DMS114 treated with DMSO at 0.1 percent for 48 hours (cell line): Measurements from ENCODE around the gene SLC9C1.

ENCODE experiments used
- DNase-seq: peaks from one replicate; lab custom pipeline; 2025; ENCODE audit not compliant: unreplicated experiment; lab: John Stamatoyannopoulos, UW

SLC9C1 gene

DNA sequence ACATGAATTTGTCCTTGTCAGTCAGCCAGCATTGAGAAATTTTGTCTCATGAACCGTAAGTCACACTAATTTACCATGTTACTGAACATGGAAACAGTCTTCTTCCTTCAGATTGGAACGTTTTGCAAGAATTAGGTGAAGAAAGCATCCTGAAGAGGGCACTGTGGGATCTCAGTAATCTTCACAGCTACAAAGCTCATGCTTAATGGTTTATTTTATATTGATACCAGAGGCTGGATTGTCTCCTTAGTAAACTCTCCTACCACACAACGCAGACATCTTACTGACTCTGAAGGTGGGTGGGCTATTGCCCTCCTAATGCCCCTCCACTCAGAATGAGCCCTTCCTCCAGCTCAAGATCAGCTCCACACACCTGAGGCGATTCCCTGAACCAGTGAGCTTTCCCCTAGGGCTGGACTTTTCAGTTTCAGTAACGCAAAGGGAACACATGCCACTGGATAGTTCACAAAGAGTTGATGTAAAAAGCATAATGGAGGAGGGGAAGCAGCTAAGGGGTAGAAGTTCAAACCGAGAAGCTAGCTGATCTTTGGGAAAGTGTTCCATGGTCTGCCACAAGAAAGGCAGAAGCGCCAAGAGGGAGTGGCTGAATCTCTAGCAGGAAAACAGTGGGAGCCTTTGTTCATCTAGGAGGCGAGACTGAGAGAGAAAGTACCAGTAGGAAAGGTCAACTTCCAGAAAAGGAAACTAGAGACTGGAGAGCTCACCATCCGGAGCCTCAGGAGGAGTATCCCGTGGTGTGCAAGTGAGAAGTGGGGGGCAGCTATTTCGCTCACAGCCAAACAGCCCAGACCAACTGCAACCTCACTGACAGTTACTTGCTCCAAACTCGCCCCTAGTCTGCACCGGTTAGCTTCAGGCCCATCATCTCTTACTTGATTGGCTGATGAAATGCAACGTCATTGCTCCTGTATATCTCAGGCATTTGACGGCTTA is at the start of gene SLC9C1:
Gene SLC9C1, minus strand, starts transcription at position 849 of the 954 bp plus-strand sequence. CDS start 7,425 bp downstream, outside the sequence.
- DNase-seq: no peak

DNA sequence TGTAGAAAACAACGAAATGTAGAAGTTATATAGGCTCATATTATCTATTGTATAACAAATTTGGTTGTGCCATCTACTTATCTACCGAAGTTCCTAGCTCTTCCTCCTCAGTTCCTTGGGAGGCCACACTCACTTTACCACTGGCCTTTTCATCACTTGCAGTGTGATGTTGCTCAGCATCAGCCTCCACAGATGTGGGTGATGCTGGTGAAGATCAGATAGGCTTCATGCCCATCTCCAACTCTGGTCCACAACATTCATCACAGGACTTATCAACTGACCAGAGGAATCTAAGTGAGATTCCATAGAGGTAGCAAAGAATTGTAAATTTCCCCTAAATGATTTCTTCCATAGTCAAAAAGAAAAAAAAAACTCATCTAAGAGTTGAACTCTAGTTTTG is 47.4 kb upstream of the SLC9C1 start:
- DNase-seq: no peak

DNA sequence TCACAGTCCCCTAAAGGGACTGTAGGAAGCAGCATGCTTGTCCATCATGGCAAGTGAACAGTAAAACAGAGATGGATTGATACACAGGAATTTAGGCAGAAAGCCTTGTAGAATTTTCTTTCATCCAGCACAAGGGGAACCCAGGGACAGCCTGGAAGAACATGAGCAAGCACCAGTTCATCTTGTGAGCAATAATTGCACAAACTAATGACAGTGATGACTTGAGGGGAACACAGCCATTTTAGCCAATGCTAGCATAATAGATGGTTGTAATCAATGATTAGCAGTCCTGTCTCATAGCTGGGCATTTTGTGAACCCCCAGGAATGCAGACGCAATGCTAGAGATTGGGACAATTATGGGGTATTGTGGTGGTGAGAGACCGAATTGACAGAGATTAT is 45.6 kb upstream of the SLC9C1 start:
- no peak for DNase-seq

DNA sequence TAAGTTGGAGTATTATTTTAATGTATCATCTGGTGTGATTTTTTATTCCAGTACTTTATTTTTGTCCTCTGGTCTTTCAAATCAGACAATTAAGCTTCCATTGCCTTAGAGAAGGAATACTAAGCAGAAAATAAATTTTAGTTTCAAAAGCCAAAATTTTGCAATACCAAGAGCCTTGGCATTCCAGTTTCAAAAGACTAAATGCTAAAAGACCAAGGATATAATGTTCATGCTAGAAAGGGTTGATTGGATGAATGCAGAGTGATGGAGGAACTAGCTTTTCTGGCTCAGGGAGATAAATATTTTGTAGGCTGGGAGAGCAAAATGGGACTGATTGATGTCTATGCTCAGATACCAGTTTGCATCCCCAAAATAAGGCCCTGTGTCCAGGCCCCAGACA is 45.1 kb upstream of the SLC9C1 start:
- no peak for DNase-seq

DNA sequence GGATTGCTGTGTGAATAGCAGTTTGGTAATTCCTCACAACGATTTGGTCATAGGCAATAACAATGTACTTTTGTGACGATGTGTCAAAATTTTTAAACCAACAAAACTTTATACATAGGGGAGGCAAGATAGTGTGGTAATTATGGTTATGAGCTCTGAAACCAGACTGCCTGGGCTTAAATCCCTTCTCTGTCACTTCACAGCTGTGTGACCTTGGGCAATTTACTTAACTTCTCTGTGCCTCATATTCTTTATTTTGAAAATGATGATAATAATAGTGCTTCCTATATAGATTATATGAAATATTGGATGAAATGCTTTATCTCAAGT is 44.7 kb upstream of the SLC9C1 start:
- no peak for DNase-seq

DNA sequence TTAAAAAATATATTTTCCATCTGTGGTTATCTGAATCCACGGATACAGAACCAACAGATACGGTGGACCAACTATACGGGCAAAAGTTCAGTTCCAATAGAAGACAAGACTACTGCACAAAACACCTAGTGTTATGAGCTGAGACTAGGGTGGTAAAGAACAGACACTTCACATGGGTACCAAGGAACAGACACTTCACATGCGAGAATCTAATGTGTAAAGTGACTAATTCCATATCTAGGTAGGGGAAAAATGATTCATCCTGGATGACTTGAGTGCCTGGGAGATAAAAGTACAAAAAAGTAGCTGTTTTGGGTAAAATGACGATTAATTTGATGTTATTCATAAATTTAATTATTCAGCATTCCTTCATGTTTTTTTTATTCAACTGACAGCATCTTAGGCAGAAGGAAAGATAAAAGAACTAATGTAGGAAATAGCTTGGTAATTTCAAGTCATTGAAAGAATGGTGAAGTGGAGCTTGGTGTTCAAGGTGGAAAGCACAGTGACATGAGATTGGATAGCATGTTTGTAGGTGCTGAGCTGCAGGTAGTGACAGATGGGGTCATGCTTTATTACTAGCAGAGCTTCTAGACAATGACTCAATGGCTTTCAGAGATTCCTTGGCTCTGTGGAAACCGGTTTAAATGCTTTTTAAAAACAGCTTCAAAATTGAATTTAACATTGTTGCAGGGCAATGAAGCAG is 44.2 kb upstream of the SLC9C1 start:
- no peak for DNase-seq

DNA sequence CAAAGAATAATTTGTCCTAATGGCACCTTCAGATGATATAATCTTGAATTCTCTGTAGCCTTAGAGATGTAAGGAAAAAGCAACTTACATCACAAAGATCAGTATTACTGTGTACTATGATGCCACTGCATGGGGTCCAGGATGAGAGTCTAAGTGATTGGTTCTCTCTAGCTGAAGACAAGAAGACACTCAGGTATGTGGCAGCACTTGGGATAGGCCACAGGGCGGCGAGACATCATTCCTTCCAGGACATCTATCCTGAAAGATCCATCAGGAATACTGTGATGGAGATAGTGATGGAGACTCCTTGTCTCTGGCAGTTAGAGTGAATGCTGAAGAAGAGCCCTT is 41.4 kb upstream of the SLC9C1 start:
- no peak for DNase-seq

DNA sequence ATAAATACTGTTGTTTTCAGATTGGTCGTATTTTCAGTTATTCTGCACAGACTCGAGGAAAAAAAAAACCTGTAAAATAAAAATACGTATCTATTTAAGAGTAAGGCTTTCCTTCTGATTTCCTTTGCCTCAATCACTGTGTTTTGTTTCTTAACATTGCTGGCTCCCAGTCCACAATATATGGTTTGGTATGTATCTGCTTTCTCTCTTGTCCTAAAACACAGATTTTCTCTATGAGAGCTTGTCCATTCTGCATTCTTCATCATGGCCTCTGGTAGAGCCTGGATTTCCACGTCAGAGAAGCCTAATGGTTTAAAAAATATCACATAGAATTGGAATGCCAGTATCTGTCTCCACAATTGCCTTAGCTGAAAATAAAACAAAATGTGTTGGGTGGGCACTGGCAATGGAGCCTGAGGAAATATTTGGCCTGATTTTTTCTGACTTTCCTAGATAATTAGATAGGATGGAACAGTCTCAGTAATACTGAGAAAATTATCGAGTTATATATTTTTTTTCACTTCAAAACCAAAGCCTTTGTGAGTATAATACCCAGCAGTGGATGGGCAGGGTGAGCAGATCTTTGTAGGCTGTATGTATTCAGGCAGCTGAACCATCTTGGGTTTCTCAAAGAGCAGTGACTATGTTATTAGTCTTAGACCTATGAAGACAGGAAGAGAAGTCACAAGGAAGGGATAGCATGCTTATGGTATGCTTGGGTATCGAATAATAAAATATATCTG is 40.8 kb upstream of the SLC9C1 start:
- no peak for DNase-seq

DNA sequence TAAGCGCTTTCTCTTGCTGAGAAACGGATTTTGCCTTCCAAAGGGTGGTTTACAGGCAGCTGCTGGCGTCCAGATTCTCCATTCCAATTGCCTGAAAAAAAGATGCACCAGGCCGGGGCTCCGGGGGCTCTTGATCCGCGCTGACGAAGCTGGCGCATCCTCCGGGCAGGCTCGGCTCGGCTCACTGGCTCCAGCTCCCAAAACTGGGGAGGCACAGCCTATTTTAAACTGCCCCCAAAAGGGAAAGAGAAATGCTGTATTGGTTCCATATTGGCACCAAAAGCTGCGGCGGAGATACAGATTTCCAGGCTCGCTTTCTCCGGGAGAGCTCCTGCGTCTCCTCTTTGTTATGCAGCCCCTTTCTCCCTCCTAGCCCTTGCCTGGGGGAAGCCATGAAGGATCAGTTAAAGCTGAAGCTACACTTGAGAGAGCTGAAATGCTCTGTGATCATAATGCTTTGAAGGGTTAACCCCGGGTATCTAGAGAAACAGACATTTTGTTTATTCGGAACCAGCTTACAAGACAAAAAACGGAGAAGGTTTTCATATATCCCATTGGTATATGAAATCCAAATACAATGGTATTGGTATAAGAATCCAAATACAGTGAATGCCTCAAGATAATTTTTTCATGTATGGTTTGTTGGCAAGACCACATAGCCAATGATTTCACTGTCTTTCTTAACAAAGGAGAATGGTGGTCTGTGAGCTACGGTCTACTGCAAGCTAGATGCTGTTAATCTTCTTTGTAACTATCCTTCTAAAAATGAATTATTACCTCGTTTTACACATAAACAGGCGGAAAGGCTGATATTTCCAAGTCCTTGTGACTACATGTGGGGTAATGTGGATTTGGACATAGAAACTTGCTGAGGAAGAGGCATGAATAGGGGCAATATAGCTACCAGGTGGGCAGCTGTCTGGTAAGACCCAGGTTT is 39.6 kb upstream of the SLC9C1 start:
- DNase-seq: no peak

DNA sequence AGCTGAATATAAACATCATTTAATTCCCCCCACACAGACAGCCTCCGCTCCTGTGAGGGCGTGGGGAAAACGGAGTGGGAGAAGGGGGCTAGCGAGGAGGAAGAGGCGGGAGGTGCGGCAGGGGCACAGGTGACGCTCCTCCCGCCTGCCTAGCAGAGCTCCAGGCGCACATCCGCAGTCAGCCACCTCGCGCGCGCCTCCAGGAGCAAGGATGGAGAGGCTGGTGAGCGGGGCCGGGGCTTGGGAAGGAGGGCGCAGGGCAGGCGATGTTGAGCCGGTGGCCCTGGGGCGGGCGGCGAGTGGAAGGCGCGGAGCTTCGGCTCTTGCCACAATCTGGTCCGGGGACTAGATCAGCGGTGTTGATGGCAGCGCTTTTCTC is 39.0 kb upstream of the SLC9C1 start, which contains the start of gene CD200:
Gene CD200, plus strand, starts transcription at position 155 of the 379 bp plus-strand sequence. Its CDS starts 57 bp downstream, at position 212.
- no peak for DNase-seq

DNA sequence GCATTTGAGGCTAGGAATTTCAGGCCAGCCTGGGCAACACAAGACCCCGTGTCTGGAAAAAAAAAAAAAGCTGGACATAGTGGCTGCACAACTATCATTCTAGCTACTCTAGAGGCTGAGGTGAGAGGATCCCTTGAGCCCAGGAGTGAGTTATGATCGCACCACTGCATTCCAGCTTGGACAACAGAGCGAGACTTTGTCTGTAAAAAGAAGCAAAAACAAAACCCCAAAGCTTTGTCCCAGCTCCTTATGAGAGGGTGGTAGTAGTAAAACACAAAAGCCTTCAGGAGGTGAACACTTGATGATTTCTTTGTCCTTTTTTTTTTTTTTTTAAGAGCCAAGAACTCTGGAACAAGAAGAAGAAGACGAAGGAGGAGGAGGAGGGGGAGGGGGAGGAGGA is 37.8 kb upstream of the SLC9C1 start:
- no peak for DNase-seq

DNA sequence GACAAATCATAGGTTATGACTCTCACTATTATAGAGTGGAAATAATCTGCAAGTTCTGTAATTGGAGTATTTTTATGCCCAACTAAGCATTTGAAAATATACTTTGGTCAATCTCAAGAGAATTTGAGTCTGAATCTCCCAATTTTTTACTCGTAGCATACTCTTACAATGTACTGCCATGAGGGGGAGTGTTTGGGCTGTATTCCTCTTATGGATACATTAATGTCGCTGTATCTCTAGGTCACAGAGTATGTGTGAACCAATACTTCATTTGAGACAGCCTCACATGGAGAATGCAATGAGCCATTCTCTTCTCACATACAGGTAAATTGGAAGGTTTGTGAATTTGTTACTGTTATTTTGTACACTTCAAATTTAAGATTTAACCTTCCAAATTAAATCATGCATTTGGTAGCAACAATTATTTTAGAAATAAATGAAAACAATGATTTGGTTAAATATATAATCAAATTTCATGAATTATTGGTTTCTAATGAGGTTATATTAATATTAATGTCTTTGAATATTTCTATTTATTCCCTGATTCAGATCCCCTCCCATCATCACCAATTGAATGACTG is 33.4 kb upstream of the SLC9C1 start:
- peak; percentile 68 for DNase-seq

DNA sequence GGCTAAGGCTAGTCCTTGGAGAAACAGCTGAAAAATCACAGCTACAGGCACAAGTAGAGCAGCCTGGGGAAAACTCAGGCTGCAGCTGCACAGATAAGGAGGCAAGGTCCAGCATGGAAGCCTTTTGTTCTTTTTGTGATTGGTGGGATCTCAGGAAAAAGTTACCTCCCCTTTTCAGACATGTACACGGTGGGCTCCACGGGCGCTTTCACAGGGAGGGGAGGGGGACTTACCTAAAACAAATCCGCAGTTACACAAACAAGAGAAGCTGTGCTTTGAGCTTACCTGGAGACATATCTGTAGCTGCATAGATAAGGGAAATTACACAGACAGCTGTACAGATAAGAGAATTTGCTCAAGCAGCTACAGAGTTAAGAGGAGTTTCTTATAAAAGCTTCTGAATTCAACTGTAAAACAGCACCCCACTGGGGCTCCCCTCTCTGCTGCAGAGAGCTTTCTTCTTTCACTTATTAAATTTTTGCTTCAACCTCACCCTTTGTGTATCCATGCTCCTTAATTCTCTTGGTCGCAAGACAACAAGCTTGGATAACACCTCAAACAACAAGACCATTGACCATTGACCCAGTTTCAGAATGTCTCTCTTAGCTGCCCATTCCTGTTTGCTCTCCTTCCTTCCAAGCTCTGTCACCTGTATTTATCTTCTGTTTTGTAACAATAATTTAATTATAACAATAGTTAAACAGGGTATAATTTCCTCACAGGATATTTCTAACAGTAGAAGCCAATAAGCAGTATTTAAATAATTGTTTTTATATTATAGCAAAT is 28.0 kb upstream of the SLC9C1 start:
- DNase-seq: no peak

DNA sequence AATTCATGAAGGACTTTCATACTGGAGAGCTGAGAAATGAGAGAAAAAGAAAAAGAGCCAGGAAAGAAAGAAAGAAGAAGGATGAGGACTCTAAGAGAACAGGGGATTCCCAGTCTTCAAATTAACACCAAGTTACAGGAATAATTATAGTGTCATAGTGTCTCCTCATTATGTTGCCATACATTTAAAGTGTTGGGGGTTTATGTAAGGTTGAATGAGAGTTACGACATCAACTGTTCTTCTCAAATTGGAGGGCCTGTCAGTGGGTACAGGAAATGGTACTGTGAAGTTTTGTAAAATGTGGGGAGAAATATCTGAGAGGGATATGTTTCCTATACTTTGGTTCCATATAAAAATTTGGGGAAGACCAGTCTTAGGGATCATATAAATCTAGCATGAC is 26.7 kb upstream of the SLC9C1 start:
- no peak for DNase-seq

DNA sequence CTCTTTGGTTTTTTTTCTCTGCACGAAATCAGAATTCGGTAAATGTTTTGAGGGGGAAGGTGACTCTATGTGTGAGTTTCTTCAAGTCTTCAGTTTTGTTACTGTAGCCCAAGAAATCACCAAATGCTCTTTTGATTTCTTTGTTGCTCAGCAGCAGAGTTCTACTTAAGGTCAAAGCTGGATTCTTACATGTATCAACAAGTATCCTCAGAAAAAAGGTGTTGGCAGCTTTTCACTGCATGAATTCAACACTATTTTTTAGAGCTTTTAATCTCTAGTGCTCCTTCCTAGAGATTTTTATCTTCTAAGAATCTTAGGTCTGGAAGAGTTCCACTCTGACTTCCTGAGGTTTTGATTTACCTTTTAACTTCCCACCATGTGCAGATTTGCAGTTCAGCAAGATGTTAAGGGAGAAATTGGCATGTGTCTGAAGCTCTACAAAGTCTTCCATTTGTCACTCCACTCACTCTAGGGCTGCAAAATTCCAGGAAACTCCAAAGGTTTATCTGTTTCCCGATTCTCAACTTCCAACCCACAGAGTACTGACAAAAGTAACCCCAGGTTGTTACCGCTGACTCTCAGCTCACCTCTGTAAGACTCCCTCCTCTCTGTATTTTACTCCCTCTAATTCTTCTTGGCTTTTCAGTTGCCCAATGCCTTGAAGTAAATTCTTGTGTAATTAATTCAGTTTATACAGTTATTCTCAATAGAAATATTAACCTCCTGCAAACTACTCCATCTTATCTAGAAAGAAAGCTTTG is 25.7 kb upstream of the SLC9C1 start:
- no peak for DNase-seq

DNA sequence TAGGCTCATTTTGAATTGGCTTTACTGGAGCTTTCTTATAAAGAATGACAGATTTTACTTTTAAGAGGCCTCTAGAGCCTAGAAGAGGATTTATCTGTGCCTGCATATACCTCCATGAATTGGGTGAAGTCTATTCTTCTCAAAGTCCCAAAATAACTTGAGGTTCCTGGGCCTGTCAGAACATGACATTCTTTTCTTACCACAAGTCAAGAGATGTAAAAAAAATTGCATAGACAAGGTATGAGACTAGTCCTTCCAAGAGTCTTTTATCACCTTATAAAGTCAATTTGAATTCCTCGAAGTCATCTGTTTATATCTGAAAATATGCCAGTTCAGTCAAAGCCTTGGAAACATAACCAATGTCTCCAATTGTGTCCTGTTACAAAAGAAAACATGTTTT is 21.8 kb upstream of the SLC9C1 start:
- DNase-seq: no peak

DNA sequence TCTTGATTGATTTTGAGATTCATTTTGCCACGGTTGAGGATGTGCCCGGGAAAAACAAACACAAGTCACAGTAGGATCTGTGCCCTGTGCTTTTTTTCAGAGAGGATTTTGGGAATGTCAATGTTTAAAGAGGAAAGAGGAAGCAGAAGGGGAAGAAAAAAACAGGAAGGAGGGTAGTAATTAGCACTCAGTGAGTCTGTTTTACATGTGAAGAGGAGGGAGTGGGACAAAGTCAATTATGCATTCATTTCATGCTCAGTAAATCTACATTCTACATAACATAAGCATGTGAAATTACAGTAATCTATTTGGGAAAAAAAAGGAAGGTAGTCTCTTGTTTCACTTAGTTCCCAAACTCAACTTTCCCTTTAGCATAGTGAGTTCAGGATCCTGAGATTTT is 20.6 kb upstream of the SLC9C1 start:
- DNase-seq: no peak

DNA sequence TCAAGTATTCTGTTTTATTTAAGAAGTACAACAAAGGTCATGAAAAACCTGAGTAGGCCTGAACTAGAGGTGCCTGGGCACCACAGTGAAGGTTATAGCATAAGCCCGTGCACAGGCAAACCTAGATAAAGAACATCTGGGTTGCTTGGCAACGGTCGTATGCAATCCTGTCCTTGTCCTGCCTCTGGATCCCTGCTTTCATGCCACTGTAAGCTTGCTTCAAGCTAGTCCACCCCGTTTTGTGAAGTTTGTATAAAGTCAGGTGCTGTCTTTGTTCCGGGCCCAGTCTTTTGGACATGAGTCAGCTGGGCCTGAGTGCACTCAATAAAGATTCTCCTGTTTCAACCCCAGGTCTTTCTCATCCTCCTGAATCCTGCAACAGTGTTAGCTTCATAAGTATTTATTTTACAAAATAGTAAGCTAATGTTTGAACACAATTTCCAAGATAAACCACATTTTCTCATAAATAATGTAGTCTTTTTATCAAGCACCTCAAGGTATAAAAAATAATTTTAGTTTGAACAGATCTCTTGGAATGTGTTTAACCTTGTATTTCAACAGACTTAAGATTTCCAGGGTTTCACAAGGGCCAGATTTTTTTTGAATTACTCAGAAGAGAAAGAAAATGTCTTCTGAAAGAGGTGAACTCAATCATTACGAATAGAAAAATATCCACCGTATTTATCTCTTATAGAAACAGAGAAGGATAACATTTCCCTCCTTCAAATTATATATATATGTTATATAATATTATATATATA is 14.3 kb upstream of the SLC9C1 start:
- no peak for DNase-seq
